Superior temporal gyrus (tissue), 1 donor: ENCODE data around the gene CDC40.
"Not testable (repeated sequence)": the region's sequence is repeated elsewhere in the genome, so short reads cannot be mapped to it uniquely, and the experiment has no call there.

Experiments
- DNase-seq: peaks from one replicate; pipeline ENCODE4 v3.0.0-alpha.2; 2016; ENCODE audit errors: extremely low spot score

Gene CDC40

GRCh38 chr6:110201151-110201884, 21.1 kb downstream of the CDC40 start:
- DNase-seq, result no peak

GRCh38 chr6:110207652-110208051, 27.4 kb downstream of the CDC40 start:
- DNase-seq, result no peak

- DNase-seq, result no peak
Observed at GRCh38 chr6:110211753-110212152, 31.5 kb downstream of the CDC40 start.

GRCh38 chr6:110214338-110214737, 34.1 kb downstream of the CDC40 start:
- no peak for DNase-seq

- DNase-seq, result peak; percentile 69
Observed at GRCh38 chr6:110216140-110216539, 35.9 kb downstream of the CDC40 start.

GRCh38 chr6:110217266-110217665, 37.0 kb downstream of the CDC40 start:
- DNase-seq, result no peak

- DNase-seq, result no peak
Observed at GRCh38 chr6:110221738-110222137, 41.5 kb downstream of the CDC40 start.

- DNase-seq, result no peak
Observed at GRCh38 chr6:110226261-110226660, 46.0 kb downstream of the CDC40 start.

GRCh38 chr6:110232450-110232849, 52.2 kb downstream of the CDC40 start:
- no peak for DNase-seq

- no peak for DNase-seq
Observed at GRCh38 chr6:110233770-110234374, 53.6 kb downstream of the CDC40 start.

GRCh38 chr6:110236007-110236406, 55.8 kb downstream of the CDC40 start:
- DNase-seq, result not testable (repeated sequence)

GRCh38 chr6:110239526-110240274, 59.5 kb downstream of the CDC40 start:
- no peak for DNase-seq

- not testable (repeated sequence) for DNase-seq
Observed at GRCh38 chr6:110244621-110245020, 64.4 kb downstream of the CDC40 start.

- DNase-seq, result no peak
Observed at GRCh38 chr6:110246378-110246777, 66.2 kb downstream of the CDC40 start.

- DNase-seq, result no peak
Observed at GRCh38 chr6:110246900-110247546, 66.8 kb downstream of the CDC40 start.

GRCh38 chr6:110250058-110250457, 69.8 kb downstream of the CDC40 start:
- DNase-seq, result no peak

GRCh38 chr6:110250838-110251237, 70.6 kb downstream of the CDC40 start:
- no peak for DNase-seq

GRCh38 chr6:110255211-110255750, 75.1 kb downstream of the CDC40 start:
- DNase-seq, result no peak

GRCh38 chr6:110256366-110256765, 76.1 kb downstream of the CDC40 start:
- DNase-seq, result no peak

GRCh38 chr6:110265273-110265672, 85.0 kb downstream of the CDC40 start:
- DNase-seq, result no peak

- no peak for DNase-seq
Observed at GRCh38 chr6:110266996-110267395, 86.8 kb downstream of the CDC40 start.

- no peak for DNase-seq
Observed at GRCh38 chr6:110269623-110270022, 89.4 kb downstream of the CDC40 start.
